ENCODE results near the gene NUCKS1. TPM values are rescaled to one million over a fixed set of nuclear protein-coding genes. Genes with fewer than 3 reads are reported as not detected.

NUCKS1 gene
- polyA plus RNA-seq, 1 of the 3 experiments (the other 2 are of a cell fraction): 25.4 TPM

DNA sequence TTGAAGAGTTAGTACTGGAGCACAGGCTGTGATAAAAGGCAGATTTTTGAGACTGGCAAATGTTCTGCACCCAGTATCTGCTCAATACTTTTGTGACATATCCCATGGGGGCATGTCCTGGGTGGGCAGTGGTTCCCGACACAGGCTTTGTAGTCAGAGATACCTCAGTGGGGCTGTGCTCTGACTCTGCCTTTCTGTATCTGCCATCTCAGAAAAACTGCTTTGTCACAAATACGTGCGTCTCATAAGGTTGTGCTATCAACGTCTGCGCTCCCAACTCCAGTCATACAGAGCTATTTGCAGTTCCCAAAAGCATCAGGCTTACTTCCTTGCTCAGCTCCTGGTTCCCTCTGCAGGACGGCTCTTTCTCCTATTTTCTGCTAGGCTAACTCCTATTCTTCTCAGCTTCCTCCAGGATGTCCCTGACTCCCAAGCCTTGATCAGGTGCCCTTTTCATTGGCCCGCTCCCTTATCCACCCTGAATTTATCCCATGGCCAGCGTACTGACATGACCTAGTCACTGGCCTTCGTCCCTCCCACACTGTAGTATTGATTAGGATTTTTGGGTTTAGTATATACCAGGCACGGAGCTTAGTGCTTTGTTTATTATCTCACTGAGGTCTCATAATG, 37.4 kb upstream of the NUCKS1 start:
- Histone ChIP-seq H3K4me1 (ENCODE audit: control insufficient read depth in 1 of 2, insufficient read depth in 2 of 2, low read depth in 1 of 2, low read length in 1 of 2) (peaks cover 0 to 5% of the 10 kb centered on the region in 2 experiments; a peak in 1 of 4 replicates), H4K20me1 (ENCODE audit: insufficient read depth) (no peaks in the 10 kb centered on the region), H3K9me2 (no peaks in the 10 kb centered on the region), H3K4me2 (no peak overlapping the region), H3K4me3 (ENCODE audit: low read depth in 2 of 2, low read length in 1 of 2) (no peak overlapping the region), H2AFZ (ENCODE audit: low read depth) (no peak overlapping the region), H3K79me2 (ENCODE audit: insufficient read depth) (no peaks in the 10 kb centered on the region), H3K9me3 (no peaks in the 10 kb centered on the region), H3F3A (replicated peaks; ENCODE audit: insufficient read depth) (peaks cover 4% of the 10 kb centered on the region), H3K36me3 (replicated peaks in 1 of 2; ENCODE audit: control insufficient read depth in 1 of 2, insufficient read depth in 2 of 2, low read length in 1 of 2) (peaks cover 0 to 15% of the 10 kb centered on the region in 2 experiments), H3K9ac (no peak overlapping the region), H3K27me3 (ENCODE audit: insufficient read depth) (no peaks in the 10 kb centered on the region), H3K27ac (ENCODE audit: low read depth in 2 of 2, low read length in 1 of 2) (no peak overlapping the region)
- 96% methylated on average over 10 of the region's 10 CpGs for WGBS (ENCODE audit: low lambda C conversion rate)
- ChIA-PET POLR2A (no interaction called here), CTCF (interaction anchor here (0.9 to 11.9 kb wide), 4 partner anchors 120 to 194 kb away, joined by 3 to 366 read pairs (median 60); no protein-coding TSS in a partner anchor)
- no peak for TF ChIP-seq MXI1 (IDR thresholded peaks at IDR 0.05; ENCODE audit: low read depth, low read length)
- TF ChIP-seq FOXJ3 (CRISPR knock-in tag; IDR thresholded peaks at IDR 0.05): no peak
- no peak for TF ChIP-seq RFX5 (IDR thresholded peaks at IDR 0.05; ENCODE audit: low read length)
- TF ChIP-seq, protein P1, sequence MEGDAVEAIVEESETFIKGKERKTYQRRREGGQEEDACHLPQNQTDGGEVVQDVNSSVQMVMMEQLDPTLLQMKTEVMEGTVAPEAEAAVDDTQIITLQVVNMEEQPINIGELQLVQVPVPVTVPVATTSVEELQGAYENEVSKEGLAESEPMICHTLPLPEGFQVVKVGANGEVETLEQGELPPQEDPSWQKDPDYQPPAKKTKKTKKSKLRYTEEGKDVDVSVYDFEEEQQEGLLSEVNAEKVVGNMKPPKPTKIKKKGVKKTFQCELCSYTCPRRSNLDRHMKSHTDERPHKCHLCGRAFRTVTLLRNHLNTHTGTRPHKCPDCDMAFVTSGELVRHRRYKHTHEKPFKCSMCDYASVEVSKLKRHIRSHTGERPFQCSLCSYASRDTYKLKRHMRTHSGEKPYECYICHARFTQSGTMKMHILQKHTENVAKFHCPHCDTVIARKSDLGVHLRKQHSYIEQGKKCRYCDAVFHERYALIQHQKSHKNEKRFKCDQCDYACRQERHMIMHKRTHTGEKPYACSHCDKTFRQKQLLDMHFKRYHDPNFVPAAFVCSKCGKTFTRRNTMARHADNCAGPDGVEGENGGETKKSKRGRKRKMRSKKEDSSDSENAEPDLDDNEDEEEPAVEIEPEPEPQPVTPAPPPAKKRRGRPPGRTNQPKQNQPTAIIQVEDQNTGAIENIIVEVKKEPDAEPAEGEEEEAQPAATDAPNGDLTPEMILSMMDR (IDR thresholded peaks at IDR 0.05): no peak
- TF ChIP-seq FOSL2 (IDR thresholded peaks at IDR 0.05; ENCODE audit: borderline replicate concordance, low read depth): no peak
- no peak for TF ChIP-seq CHD2 (IDR thresholded peaks at IDR 0.05; ENCODE audit: low read length, partially characterized antibody)
- no peak for TF ChIP-seq RXRA (IDR thresholded peaks at IDR 0.05; ENCODE audit: borderline replicate concordance, low read depth)
- TF ChIP-seq SMC3 (IDR thresholded peaks at IDR 0.05; ENCODE audit: low read depth, low read length): no peak
- TF ChIP-seq, protein P2, sequence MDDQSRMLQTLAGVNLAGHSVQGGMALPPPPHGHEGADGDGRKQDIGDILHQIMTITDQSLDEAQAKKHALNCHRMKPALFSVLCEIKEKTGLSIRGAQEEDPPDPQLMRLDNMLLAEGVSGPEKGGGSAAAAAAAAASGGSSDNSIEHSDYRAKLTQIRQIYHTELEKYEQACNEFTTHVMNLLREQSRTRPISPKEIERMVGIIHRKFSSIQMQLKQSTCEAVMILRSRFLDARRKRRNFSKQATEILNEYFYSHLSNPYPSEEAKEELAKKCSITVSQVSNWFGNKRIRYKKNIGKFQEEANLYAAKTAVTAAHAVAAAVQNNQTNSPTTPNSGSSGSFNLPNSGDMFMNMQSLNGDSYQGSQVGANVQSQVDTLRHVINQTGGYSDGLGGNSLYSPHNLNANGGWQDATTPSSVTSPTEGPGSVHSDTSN (IDR thresholded peaks at IDR 0.05): no peak
- no peak for TF ChIP-seq TCF12 (IDR thresholded peaks at IDR 0.05)
- no peak for DNase-seq

DNA sequence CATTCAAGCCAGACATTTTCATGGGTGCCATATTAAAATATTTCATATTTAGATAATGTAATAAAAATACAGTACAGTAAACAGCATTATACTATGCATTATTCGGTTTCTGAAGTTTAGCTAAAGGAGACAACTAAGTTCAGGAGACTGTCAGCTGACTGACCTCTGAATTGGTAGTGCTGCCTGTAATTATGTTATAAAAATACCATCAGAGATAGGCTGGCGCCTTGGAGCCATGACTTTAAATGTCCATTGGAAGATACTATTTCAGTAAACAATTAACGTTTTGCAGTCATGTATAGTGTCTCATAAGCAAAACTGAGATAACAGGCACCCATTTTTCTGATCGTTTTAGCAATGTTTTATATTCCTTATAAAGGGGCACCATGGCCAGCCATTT, 36.6 kb upstream of the NUCKS1 start:
- Histone ChIP-seq H3K4me2 (no peak overlapping the region), H3K27ac (ENCODE audit: low read depth in 2 of 2, low read length in 1 of 2) (no peak overlapping the region), H3F3A (replicated peaks; ENCODE audit: insufficient read depth) (no peaks in the 10 kb centered on the region), H3K79me2 (ENCODE audit: insufficient read depth) (no peaks in the 10 kb centered on the region), H3K4me3 (ENCODE audit: low read depth in 2 of 2, low read length in 1 of 2) (no peak overlapping the region), H3K9me3 (no peaks in the 10 kb centered on the region), H3K36me3 (replicated peaks in 1 of 2; ENCODE audit: control insufficient read depth in 1 of 2, insufficient read depth in 2 of 2, low read length in 1 of 2) (peaks cover 0 to 11% of the 10 kb centered on the region in 2 experiments), H4K20me1 (ENCODE audit: insufficient read depth) (no peaks in the 10 kb centered on the region), H3K4me1 (ENCODE audit: control insufficient read depth in 1 of 2, insufficient read depth in 2 of 2, low read depth in 1 of 2, low read length in 1 of 2) (peaks cover 0 to 5% of the 10 kb centered on the region in 2 experiments; a peak in 1 of 4 replicates), H2AFZ (ENCODE audit: low read depth) (no peak overlapping the region), H3K9ac (no peak overlapping the region), H3K27me3 (ENCODE audit: insufficient read depth) (no peaks in the 10 kb centered on the region), H3K9me2 (no peaks in the 10 kb centered on the region)
- ChIA-PET CTCF (interaction anchor here (0.7 to 2.2 kb wide), 2 partner anchors 131 to 190 kb away, joined by 3 to 15 read pairs; no protein-coding TSS in a partner anchor), POLR2A (no interaction called here)
- no peak for DNase-seq
- WGBS (ENCODE audit: low lambda C conversion rate): 57% methylated on average over 4 of the region's 4 CpGs
- TF ChIP-seq, protein P3, sequence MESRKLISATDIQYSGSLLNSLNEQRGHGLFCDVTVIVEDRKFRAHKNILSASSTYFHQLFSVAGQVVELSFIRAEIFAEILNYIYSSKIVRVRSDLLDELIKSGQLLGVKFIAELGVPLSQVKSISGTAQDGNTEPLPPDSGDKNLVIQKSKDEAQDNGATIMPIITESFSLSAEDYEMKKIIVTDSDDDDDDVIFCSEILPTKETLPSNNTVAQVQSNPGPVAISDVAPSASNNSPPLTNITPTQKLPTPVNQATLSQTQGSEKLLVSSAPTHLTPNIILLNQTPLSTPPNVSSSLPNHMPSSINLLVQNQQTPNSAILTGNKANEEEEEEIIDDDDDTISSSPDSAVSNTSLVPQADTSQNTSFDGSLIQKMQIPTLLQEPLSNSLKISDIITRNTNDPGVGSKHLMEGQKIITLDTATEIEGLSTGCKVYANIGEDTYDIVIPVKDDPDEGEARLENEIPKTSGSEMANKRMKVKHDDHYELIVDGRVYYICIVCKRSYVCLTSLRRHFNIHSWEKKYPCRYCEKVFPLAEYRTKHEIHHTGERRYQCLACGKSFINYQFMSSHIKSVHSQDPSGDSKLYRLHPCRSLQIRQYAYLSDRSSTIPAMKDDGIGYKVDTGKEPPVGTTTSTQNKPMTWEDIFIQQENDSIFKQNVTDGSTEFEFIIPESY (IDR thresholded peaks at IDR 0.05; ENCODE audit: borderline replicate concordance, low read depth): no peak
- no peak for TF ChIP-seq EZH2phosphoT487 (IDR thresholded peaks at IDR 0.05; ENCODE audit: borderline replicate concordance, low read depth)
- TF ChIP-seq FOSL2 (IDR thresholded peaks at IDR 0.05; ENCODE audit: borderline replicate concordance, low read depth): no peak
- TF ChIP-seq CHD2 (IDR thresholded peaks at IDR 0.05; ENCODE audit: low read length, partially characterized antibody): no peak
- TF ChIP-seq, protein P4, sequence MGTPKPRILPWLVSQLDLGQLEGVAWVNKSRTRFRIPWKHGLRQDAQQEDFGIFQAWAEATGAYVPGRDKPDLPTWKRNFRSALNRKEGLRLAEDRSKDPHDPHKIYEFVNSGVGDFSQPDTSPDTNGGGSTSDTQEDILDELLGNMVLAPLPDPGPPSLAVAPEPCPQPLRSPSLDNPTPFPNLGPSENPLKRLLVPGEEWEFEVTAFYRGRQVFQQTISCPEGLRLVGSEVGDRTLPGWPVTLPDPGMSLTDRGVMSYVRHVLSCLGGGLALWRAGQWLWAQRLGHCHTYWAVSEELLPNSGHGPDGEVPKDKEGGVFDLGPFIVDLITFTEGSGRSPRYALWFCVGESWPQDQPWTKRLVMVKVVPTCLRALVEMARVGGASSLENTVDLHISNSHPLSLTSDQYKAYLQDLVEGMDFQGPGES (IDR thresholded peaks at IDR 0.05; ENCODE audit: low read depth, low read length): no peak
- no peak for TF ChIP-seq GATA2 (CRISPR knock-in tag; IDR thresholded peaks at IDR 0.05)
- TF ChIP-seq GABPA (IDR thresholded peaks at IDR 0.05; ENCODE audit: low read depth): no peak
- TF ChIP-seq MXI1 (IDR thresholded peaks at IDR 0.05; ENCODE audit: low read depth, low read length): no peak
- TF ChIP-seq, protein P5, sequence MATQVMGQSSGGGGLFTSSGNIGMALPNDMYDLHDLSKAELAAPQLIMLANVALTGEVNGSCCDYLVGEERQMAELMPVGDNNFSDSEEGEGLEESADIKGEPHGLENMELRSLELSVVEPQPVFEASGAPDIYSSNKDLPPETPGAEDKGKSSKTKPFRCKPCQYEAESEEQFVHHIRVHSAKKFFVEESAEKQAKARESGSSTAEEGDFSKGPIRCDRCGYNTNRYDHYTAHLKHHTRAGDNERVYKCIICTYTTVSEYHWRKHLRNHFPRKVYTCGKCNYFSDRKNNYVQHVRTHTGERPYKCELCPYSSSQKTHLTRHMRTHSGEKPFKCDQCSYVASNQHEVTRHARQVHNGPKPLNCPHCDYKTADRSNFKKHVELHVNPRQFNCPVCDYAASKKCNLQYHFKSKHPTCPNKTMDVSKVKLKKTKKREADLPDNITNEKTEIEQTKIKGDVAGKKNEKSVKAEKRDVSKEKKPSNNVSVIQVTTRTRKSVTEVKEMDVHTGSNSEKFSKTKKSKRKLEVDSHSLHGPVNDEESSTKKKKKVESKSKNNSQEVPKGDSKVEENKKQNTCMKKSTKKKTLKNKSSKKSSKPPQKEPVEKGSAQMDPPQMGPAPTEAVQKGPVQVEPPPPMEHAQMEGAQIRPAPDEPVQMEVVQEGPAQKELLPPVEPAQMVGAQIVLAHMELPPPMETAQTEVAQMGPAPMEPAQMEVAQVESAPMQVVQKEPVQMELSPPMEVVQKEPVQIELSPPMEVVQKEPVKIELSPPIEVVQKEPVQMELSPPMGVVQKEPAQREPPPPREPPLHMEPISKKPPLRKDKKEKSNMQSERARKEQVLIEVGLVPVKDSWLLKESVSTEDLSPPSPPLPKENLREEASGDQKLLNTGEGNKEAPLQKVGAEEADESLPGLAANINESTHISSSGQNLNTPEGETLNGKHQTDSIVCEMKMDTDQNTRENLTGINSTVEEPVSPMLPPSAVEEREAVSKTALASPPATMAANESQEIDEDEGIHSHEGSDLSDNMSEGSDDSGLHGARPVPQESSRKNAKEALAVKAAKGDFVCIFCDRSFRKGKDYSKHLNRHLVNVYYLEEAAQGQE (IDR thresholded peaks at IDR 0.05; ENCODE audit: low read depth, low read length): no peak
